ENCODE measurements around the gene U2AF2. TPM values are rescaled to one million over a fixed set of nuclear protein-coding genes. Genes with fewer than 3 reads are reported as not detected.

The U2AF2 gene
- polyA plus RNA-seq, 6 donors from 2014 or later: 3.2 to 13.7 (median 9.3) TPM

- H3K36me3 Mint-ChIP-seq: peaks cover 0 to 5% of the 10 kb centered on the region in 2 donors
- no peaks in the 10 kb centered on the region for H3K9me3 Mint-ChIP-seq
- no peak for ATAC-seq (ENCODE audit: low read depth in 2 of 2)
- peak overlapping the region in 5 of 6 donors; percentile 77 to 93 (median 82) for H3K27ac Mint-ChIP-seq
- no peak for DNase-seq
- no peaks in the 10 kb centered on the region for H3K27me3 Mint-ChIP-seq
- peaks cover 35 to 56% (median 53%) of the 10 kb centered on the region in 3 donors for H3K4me1 Mint-ChIP-seq
- H3K4me3 Mint-ChIP-seq: peak overlapping the region; percentile 81 to 98 (median 91)
Measured at GRCh38 chr19:55649268-55650125, 5.3 kb upstream of the U2AF2 start.

- Mint-ChIP-seq H3K4me3 (peak overlapping the region; percentile 43 to 92 (median 74)), H3K27me3 (no peaks in the 10 kb centered on the region), H3K4me1 (peaks cover 33 to 52% (median 51%) of the 10 kb centered on the region in 3 donors), H3K27ac (peak overlapping the region in 4 of 6 donors; percentile 59 to 94 (median 80)), H3K9me3 (no peaks in the 10 kb centered on the region), H3K36me3 (peaks cover 0 to 5% of the 10 kb centered on the region in 2 donors)
- ATAC-seq (ENCODE audit: low read depth in 2 of 2): no peak
- no peak for DNase-seq
Measured at GRCh38 chr19:55650126-55650557, 4.7 kb upstream of the U2AF2 start.

DNA sequence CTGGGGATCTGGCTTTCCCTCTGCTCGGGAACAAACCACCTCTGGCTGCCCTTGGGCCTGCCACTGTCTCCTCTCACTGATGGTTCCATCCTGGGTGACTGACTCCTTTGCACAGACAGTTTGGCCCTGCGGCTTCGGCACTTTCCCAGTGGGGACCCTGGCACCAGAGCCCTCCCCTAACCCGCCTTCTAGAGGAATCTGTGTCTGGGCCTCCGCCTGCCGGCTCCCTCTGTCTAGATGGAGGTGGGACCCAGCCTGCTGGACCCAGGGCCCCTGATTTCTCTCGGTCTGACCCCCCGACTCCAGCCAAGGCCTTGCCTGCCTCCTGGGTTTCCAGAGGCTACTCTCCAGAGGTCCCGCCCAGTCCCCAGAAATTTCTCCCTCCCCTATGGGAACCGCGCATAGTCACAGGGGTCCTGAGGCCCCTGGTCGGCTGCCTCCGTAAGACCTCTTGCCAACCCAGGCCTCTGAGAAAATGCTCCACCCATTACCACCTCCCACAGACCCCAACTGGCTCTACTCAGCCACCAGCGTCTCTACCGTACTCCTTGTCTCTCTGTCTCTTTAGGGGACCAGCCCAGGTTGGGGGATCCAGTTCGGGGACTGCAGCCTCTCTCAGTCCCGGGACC lies 4.1 kb upstream of the U2AF2 start:
- DNase-seq: no peak
- no peaks in the 10 kb centered on the region for H3K9me3 Mint-ChIP-seq
- no peaks in the 10 kb centered on the region for H3K27me3 Mint-ChIP-seq
- H3K4me1 Mint-ChIP-seq: peaks cover 37 to 49% (median 49%) of the 10 kb centered on the region in 3 donors
- ATAC-seq (ENCODE audit: low read depth in 2 of 2): no peak
- peak overlapping the region in 4 of 6 donors; percentile 67 to 94 (median 90) for H3K27ac Mint-ChIP-seq
- peaks cover 0 to 5% of the 10 kb centered on the region in 2 donors for H3K36me3 Mint-ChIP-seq
- peak overlapping the region; percentile 38 to 92 (median 74) for H3K4me3 Mint-ChIP-seq

DNA sequence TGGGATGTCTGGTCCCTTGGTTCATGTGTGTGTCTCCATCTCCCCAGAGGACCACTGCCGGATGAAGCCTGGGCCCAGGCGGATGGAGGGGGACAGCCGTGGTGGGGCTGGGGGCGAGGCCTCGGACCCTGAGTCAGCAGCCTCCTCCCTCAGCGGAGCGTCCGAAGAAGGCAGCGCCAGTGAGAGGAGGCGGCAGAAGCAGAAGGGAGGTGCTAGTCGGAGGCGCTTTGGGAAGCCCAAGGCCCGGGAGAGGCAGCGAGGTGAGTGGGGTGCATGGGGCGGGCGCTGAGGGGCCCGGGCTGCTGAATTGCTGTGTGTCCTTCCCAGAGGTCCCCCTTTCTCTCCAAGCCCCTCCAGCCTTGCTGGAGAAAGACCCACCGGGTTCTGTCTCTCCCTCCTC lies 3.6 kb upstream of the U2AF2 start:
- Mint-ChIP-seq H3K4me3 (peak overlapping the region in 2 of 8 donors; percentile 91 to 92), H3K36me3 (peaks cover 0 to 5% of the 10 kb centered on the region in 2 donors), H3K27ac (peak overlapping the region in 1 of 6 donors; percentile 93), H3K9me3 (no peaks in the 10 kb centered on the region), H3K4me1 (peaks cover 42 to 54% (median 52%) of the 10 kb centered on the region in 3 donors), H3K27me3 (no peaks in the 10 kb centered on the region)
- no peak for DNase-seq
- ATAC-seq (ENCODE audit: low read depth in 2 of 2): no peak

- H3K36me3 Mint-ChIP-seq: peaks cover 0 to 5% of the 10 kb centered on the region in 2 donors
- H3K27me3 Mint-ChIP-seq: no peaks in the 10 kb centered on the region
- no peaks in the 10 kb centered on the region for H3K9me3 Mint-ChIP-seq
- H3K4me3 Mint-ChIP-seq: peak overlapping the region in 4 of 8 donors; percentile 20 to 60 (median 42)
- peaks cover 42 to 55% (median 55%) of the 10 kb centered on the region in 3 donors for H3K4me1 Mint-ChIP-seq
- DNase-seq (no peak), ATAC-seq (ENCODE audit: low read depth in 2 of 2) (no peak)
- H3K27ac Mint-ChIP-seq: peak overlapping the region in 4 of 6 donors; percentile 72 to 99 (median 91)
Measured at GRCh38 chr19:55652311-55653128, 2.3 kb upstream of the U2AF2 start.

- Mint-ChIP-seq H3K36me3 (peaks cover 0 to 5% of the 10 kb centered on the region in 2 donors), H3K4me1 (peaks cover 44 to 57% (median 56%) of the 10 kb centered on the region in 3 donors)
Measured at GRCh38 chr19:55653651-55654322, 1.0 kb upstream of the U2AF2 start.

GRCh38 chr19:55654323-55654867 lies 440 bp upstream of the U2AF2 start:
- no peaks in the 10 kb centered on the region for H3K27me3 Mint-ChIP-seq
- ATAC-seq (ENCODE audit: low read depth in 2 of 2) (peak; percentile 68 to 70), DNase-seq (peak; percentile 99)
- peaks cover 0 to 8% of the 10 kb centered on the region in 2 donors for H3K36me3 Mint-ChIP-seq
- H3K27ac Mint-ChIP-seq: peak overlapping the region; percentile 96 to 99 (median 99)
- H3K9me3 Mint-ChIP-seq: no peaks in the 10 kb centered on the region
- peaks cover 43 to 56% (median 54%) of the 10 kb centered on the region in 3 donors for H3K4me1 Mint-ChIP-seq
- H3K4me3 Mint-ChIP-seq: peak overlapping the region; percentile 91 to 99 (median 96)

More at GRCh38 chr19:55653651-55654322, 1.0 kb upstream of the U2AF2 start:
- H3K4me3 Mint-ChIP-seq: peak overlapping the region; percentile 91 to 99 (median 96)
- DNase-seq: peak; percentile 98
- no peaks in the 10 kb centered on the region for H3K27me3 Mint-ChIP-seq
- no peaks in the 10 kb centered on the region for H3K9me3 Mint-ChIP-seq
- peak; percentile 47 to 49 for ATAC-seq (ENCODE audit: low read depth in 2 of 2)
- H3K27ac Mint-ChIP-seq: peak overlapping the region; percentile 96 to 99 (median 99)

- DNase-seq: no peak
- Mint-ChIP-seq H3K9me3 (no peaks in the 10 kb centered on the region), H3K27me3 (no peaks in the 10 kb centered on the region), H3K4me1 (peaks cover 43 to 54% (median 54%) of the 10 kb centered on the region in 3 donors), H3K27ac (peak overlapping the region; percentile 96 to 99 (median 98)), H3K4me3 (peak overlapping the region; percentile 91 to 99 (median 96)), H3K36me3 (peaks cover 0 to 13% of the 10 kb centered on the region in 2 donors)
- no peak for ATAC-seq (ENCODE audit: low read depth in 2 of 2)
Measured at GRCh38 chr19:55655648-55656040, 809 bp downstream of the U2AF2 start.

- peaks cover 0 to 9% of the 10 kb centered on the region in 2 donors for H3K36me3 Mint-ChIP-seq
- no peaks in the 10 kb centered on the region for H3K9me3 Mint-ChIP-seq
- DNase-seq (no peak), ATAC-seq (ENCODE audit: low read depth in 2 of 2) (no peak)
- H3K27me3 Mint-ChIP-seq: no peaks in the 10 kb centered on the region
- H3K27ac Mint-ChIP-seq: peak overlapping the region in 4 of 6 donors; percentile 67 to 99 (median 98)
- peak overlapping the region; percentile 91 to 99 (median 96) for H3K4me3 Mint-ChIP-seq
- H3K4me1 Mint-ChIP-seq: peaks cover 40 to 53% (median 48%) of the 10 kb centered on the region in 3 donors
Measured at GRCh38 chr19:55656552-55656951, 1.7 kb downstream of the U2AF2 start.

DNA sequence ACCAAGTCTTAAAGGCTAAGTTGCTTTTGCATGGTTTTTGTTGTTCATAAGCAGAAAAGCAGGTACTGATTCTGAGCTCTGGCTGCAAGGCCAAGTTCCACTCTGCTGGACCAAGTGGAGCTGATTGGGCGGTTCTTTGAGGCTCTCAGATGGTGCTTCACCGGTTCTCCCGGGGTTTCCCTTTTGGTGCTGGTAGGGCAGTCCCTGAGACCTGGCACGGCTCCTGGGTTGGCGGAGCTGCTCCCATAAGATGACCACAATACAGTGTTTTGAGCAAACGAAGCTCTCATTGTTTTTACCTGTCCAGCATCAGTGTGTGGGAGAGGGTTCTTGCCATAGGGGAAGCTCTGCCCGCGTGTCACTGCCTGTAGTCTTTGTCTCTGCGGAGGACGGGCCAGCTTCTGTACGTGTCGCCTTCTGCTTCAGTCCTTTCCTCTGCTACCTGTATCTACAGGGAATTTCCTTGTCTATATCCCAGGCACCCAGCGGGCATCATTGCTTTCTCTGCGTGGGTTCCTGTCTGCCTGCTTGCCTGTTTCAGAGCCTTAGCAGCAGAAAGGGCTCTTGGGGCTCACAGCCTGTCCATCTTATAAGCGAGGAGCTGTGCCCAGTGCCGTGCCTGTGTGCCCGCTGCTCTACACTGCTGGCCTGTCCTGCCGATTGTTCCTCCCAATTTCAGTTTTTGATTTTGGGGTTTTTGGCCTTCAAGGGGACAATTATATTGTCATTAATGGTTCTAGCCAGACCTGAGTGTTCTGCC lies 2.3 kb downstream of the U2AF2 start:
- ATAC-seq (ENCODE audit: low read depth in 2 of 2) (no peak), DNase-seq (no peak)
- Mint-ChIP-seq H3K27ac (peak overlapping the region in 5 of 6 donors; percentile 67 to 96 (median 87)), H3K36me3 (peaks cover 0 to 16% of the 10 kb centered on the region in 2 donors), H3K4me3 (peak overlapping the region; percentile 42 to 99 (median 94)), H3K4me1 (peaks cover 43 to 56% (median 48%) of the 10 kb centered on the region in 3 donors), H3K9me3 (no peaks in the 10 kb centered on the region), H3K27me3 (no peaks in the 10 kb centered on the region)

DNA sequence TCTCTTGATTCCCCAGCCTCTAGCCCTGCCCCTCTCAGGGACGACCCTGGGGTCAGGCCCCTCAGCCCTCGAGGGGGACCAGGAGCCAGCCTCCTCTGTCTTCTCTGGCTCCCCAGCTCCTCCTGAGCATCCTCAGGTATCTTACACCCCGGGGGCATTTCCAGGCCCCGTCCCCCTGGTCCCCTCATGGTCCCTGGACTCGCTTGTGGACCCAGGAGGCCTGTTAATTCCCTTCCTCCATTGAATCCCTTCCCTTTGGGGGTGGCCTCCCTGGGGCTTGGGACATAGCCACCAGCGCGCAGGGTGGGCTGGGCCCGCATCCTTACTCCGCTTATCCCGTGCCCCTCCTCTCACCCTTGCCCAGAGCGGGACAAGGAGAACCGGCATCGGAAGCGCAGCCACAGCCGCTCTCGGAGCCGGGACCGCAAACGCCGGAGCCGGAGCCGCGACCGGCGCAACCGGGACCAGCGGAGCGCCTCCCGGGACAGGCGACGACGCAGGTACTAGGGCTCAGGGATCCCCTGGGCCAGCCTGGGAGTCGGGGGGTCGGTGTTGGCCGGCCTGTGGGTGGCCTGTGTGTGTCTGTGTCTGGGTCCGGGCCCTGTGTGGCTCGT lies 4.1 kb downstream of the U2AF2 start:
- Mint-ChIP-seq H3K4me1 (peaks cover 52 to 62% (median 57%) of the 10 kb centered on the region in 3 donors), H3K4me3 (peak overlapping the region in 4 of 8 donors; percentile 63 to 74 (median 68)), H3K36me3 (peaks cover 7 to 33% of the 10 kb centered on the region in 2 donors), H3K27ac (peak overlapping the region in 2 of 6 donors; percentile 14 to 84), H3K27me3 (no peaks in the 10 kb centered on the region), H3K9me3 (no peaks in the 10 kb centered on the region)
- no peak for ATAC-seq (ENCODE audit: low read depth in 2 of 2)
- DNase-seq: no peak
